ENCODE data around the gene MICB. TPM values are rescaled to one million over a fixed set of nuclear protein-coding genes. Genes with fewer than 3 reads are reported as not detected.

The MICB gene
- total RNA-seq, 4 donors from 2014 or later, result 0.61 to 2.6 (median 1.2) TPM

GRCh38 chr6:31559958-31560696, 62.2 kb downstream of the MICB start:
- no peak overlapping the region for H3K4me3 ChIP-seq (ENCODE audit: low read depth, poor library complexity, severe bottlenecking)
- DNase-seq (ENCODE audit: low spot score in 2 of 2), result no peak
- 57 to 69% methylated on average over 7 of the region's 7 CpGs for WGBS, 2 donors
- TF ChIP-seq CTCF (IDR thresholded peaks at IDR 0.05) (no peak), POLR2A (IDR thresholded peaks at IDR 0.05) (no peak)
- intact Hi-C loops (cut with DNase I; ENCODE audit: low total_unique reads), result no loop called here

- TF ChIP-seq CTCF (IDR thresholded peaks at IDR 0.05), result no peak
- TF ChIP-seq POLR2A (IDR thresholded peaks at IDR 0.05), result no peak
- DNase-seq (ENCODE audit: low spot score in 2 of 2), result no peak
- intact Hi-C loops (cut with DNase I; ENCODE audit: low total_unique reads), result no loop called here
These were observed 62.7 kb downstream of the MICB start for GRCh38 chr6:31560697-31561058.

More at GRCh38 chr6:31560697-31561058, 62.7 kb downstream of the MICB start:
- H3K4me3 ChIP-seq (ENCODE audit: low read depth, poor library complexity, severe bottlenecking), result no peak overlapping the region

Other genes starting within 250 kb of the MICB start
- gene HLA-C, start 226.1 kb upstream of the MICB start, total RNA-seq, result 100 to 1,000 TPM; 387 to 776 (median 534) TPM
- gene HLA-B, start 141.0 kb upstream of the MICB start, total RNA-seq, result 1,000 to 10,000 TPM; 1,061 to 2,090 (median 1,325) TPM
- gene MICA, start 94.5 kb upstream of the MICB start, total RNA-seq, result 10 to 100 TPM in 3 of 4 donors, 1 to 10 TPM in 1; 7.7 to 21.7 (median 13.9) TPM
- gene MCCD1, start 30.8 kb downstream of the MICB start, total RNA-seq, result not detected
- gene DDX39B, start 43.9 kb downstream of the MICB start, total RNA-seq, result 100 to 1,000 TPM; 176 to 355 (median 238) TPM
- gene ATP6V1G2, start 48.5 kb downstream of the MICB start, total RNA-seq, result 1 to 10 TPM in 1 of 4 donors, under 1 TPM in 1, not detected in 2; 0.46 to 1.3 TPM
- 10 to 100 TPM; 25.2 to 44.4 (median 28.5) TPM for gene NFKBIL1, start 49.5 kb downstream of the MICB start, total RNA-seq
- not detected for gene LTA, start 74.1 kb downstream of the MICB start, total RNA-seq
- gene TNF, start 77.4 kb downstream of the MICB start, total RNA-seq, result 1 to 10 TPM in 1 of 4 donors, under 1 TPM in 3; 0.38 to 1.4 (median 0.59) TPM
- 1 to 10 TPM in 1 of 4 donors, not detected in 3; 1.1 TPM for gene LTB, start 84.3 kb downstream of the MICB start, total RNA-seq
- 1 to 10 TPM; 1.6 to 7.0 (median 4.4) TPM for gene LST1, start 88.1 kb downstream of the MICB start, total RNA-seq
- gene NCR3, start 94.9 kb downstream of the MICB start, total RNA-seq, result not detected
- 10 to 100 TPM in 1 of 4 donors, 1 to 10 TPM in 3; 4.8 to 13.7 (median 7.2) TPM for gene AIF1, start 117.1 kb downstream of the MICB start, total RNA-seq
- 100 to 1,000 TPM in 1 of 4 donors, 10 to 100 TPM in 3; 57.4 to 131 (median 73.7) TPM for gene PRRC2A, start 122.6 kb downstream of the MICB start, total RNA-seq
- 100 to 1,000 TPM; 255 to 338 (median 287) TPM for gene BAG6, start 154.5 kb downstream of the MICB start, total RNA-seq
- gene APOM, start 157.7 kb downstream of the MICB start, total RNA-seq, result 1 to 10 TPM; 1.7 to 7.2 (median 2.5) TPM
- gene C6orf47, start 162.6 kb downstream of the MICB start, total RNA-seq, result 10 to 100 TPM; 35.8 to 39.9 (median 37.2) TPM
- 10 to 100 TPM; 22.3 to 32.5 (median 24.3) TPM for gene GPANK1, start 166.9 kb downstream of the MICB start, total RNA-seq
- 100 to 1,000 TPM; 328 to 447 (median 416) TPM for gene CSNK2B, start 167.9 kb downstream of the MICB start, total RNA-seq
- gene LY6G5B, start 171.8 kb downstream of the MICB start, total RNA-seq, result 10 to 100 TPM in 1 of 4 donors, 1 to 10 TPM in 3; 4.2 to 21.3 (median 7.1) TPM
- gene LY6G5C, start 182.9 kb downstream of the MICB start, total RNA-seq, result 1 to 10 TPM in 1 of 4 donors, not detected in 3; 1.6 TPM
- 10 to 100 TPM; 49.9 to 61.8 (median 52.0) TPM for gene ABHD16A, start 205.2 kb downstream of the MICB start, total RNA-seq
- gene LY6G6F, start 208.7 kb downstream of the MICB start, total RNA-seq, result not detected
- 1 to 10 TPM in 1 of 4 donors, not detected in 3; 9.5 TPM for gene LY6G6D, start 217.2 kb downstream of the MICB start, total RNA-seq
- 100 to 1,000 TPM; 189 to 513 (median 237) TPM for gene LY6G6C, start 223.6 kb downstream of the MICB start, total RNA-seq
- gene MPIG6B, start 225.2 kb downstream of the MICB start, total RNA-seq, result 10 to 100 TPM in 1 of 4 donors, 1 to 10 TPM in 3; 6.0 to 10.5 (median 7.9) TPM
- gene DDAH2, start 231.2 kb downstream of the MICB start, total RNA-seq, result 100 to 1,000 TPM in 3 of 4 donors, 10 to 100 TPM in 1; 65.7 to 124 (median 106) TPM
- 100 to 1,000 TPM; 293 to 430 (median 393) TPM for gene CLIC1, start 238.4 kb downstream of the MICB start, total RNA-seq
- gene MSH5, start 241.9 kb downstream of the MICB start, total RNA-seq, result 10 to 100 TPM in 3 of 4 donors, 1 to 10 TPM in 1; 7.8 to 13.8 (median 11.4) TPM